NB4 (cell line): Measurements from ENCODE around the gene ARL2BP.
"Not testable (repeated sequence)": the region's sequence is repeated elsewhere in the genome, so short reads cannot be mapped to it uniquely, and the experiment has no call there.

Experiments
- MYC ChIP-seq: IDR thresholded peaks from 2 replicates; pipeline ENCODE4 v1.6.1; 2011; ENCODE audit warnings: low read depth, low read length
- POLR2A ChIP-seq: IDR thresholded peaks from 2 replicates; pipeline ENCODE4 v1.6.1; 2011; ENCODE audit warnings: mild to moderate bottlenecking; ENCODE audit not compliant: insufficient read length; ENCODE audit errors: extremely low read depth
- TF ChIP-seq, protein P1 (sequence below): IDR thresholded peaks from one replicate; pipeline ENCODE4 v1.5.1; 2012; ENCODE audit warnings: low read depth, low read length

GRCh38 chr16:57200926-57201325, 44.1 kb upstream of the ARL2BP start:
- TF ChIP-seq, protein P1, sequence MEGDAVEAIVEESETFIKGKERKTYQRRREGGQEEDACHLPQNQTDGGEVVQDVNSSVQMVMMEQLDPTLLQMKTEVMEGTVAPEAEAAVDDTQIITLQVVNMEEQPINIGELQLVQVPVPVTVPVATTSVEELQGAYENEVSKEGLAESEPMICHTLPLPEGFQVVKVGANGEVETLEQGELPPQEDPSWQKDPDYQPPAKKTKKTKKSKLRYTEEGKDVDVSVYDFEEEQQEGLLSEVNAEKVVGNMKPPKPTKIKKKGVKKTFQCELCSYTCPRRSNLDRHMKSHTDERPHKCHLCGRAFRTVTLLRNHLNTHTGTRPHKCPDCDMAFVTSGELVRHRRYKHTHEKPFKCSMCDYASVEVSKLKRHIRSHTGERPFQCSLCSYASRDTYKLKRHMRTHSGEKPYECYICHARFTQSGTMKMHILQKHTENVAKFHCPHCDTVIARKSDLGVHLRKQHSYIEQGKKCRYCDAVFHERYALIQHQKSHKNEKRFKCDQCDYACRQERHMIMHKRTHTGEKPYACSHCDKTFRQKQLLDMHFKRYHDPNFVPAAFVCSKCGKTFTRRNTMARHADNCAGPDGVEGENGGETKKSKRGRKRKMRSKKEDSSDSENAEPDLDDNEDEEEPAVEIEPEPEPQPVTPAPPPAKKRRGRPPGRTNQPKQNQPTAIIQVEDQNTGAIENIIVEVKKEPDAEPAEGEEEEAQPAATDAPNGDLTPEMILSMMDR = not testable (repeated sequence)
- not testable (repeated sequence) for TF ChIP-seq MYC, POLR2A
